Retinal pigment epithelial cell (primary cell): ENCODE measurements around the gene LGALS8.
A peak's percentile ranks its signal among the peaks of the same experiment; 100 is the strongest.

ENCODE experiments used
- DNase-seq: peaks from one replicate; pipeline ENCODE4 v3.0.0-alpha.2; 2010; ENCODE audit warnings: low read depth
- H3K4me3 ChIP-seq: 2 replicates; pipeline ENCODE4 v1.5.1; 2011; ENCODE audit warnings: mild to moderate bottlenecking, low read length, control low read depth, moderate library complexity
- CTCF ChIP-seq: conservative IDR thresholded peaks from 2 replicates; pipeline ENCODE4 v1.5.1; 2011; ENCODE audit warnings: low read depth, low read length, control low read depth, inconsistent platforms

LGALS8 gene

GRCh38 chr1:236590553-236591150, 66.9 kb downstream of the LGALS8 start:
- no peak for DNase-seq
- no peak overlapping the region for H3K4me3 ChIP-seq
- no peak for TF ChIP-seq CTCF

GRCh38 chr1:236602171-236602570, 78.4 kb downstream of the LGALS8 start:
- no peak for TF ChIP-seq CTCF
- peak; percentile 26 for DNase-seq
- no peak overlapping the region for H3K4me3 ChIP-seq
